ACHN (cell line): ENCODE data around the gene AKAP13.

ENCODE experiments used
- DNase-seq: peaks from one replicate; pipeline ENCODE4 v3.0.0-alpha.2; 2015
- in situ Hi-C: cut with HindIII; loops from 2 replicates; pipeline ENCODE4 v1.10.0; 2017; ENCODE audit warnings: low sequenced_read_pairs, low pct_ligation_motif_present, low pct_unique_long_range_greater_than_20kb

Gene AKAP13

DNA sequence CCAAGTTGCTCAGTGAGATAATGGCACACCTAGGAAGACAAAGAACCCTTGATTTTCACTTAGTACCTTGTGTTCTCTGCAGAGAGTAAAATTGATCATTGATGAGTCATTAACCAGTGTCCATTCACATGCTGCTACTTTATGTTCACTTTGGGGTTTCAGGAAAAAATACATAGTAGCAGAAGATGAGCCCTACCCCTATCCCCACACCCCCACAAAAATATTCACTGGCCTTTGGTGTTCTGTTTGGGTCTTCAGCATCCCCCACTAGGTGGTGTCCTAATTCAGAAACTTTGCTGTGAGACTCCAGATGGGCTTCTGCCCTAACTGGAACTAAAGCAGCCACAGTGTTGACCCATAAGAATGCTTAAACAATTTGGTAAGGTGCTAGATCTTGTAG lies 235.5 kb downstream of the AKAP13 start:
- peak; percentile 50 for DNase-seq
- in situ Hi-C loops = no loop called here

DNA sequence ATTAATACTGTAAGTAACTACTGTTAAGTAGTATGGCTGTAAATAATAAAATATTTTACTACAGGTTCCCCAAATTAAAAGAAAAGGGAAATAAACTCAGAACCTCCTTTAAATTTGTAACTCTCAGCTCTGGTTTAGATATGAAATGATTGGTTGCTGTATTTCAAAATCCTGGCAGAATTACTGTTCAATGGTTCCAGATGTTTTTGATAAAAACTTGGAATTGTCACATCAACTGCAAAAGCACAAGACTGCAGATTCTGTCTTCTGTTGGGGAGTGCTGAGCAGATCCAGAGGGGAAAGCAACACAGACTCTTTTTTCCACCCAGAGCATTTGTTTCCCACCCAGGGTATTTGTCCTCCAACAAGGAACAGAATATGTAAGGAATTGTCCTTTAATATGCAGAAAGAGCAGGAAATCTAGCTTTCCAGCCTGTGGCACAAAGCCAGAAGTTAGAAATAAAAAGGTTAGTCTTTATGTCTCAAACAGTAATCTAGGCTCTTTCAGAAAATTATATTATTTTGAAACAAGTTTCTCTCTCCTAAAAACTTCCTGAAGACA lies 236.2 kb downstream of the AKAP13 start:
- in situ Hi-C loops = no loop called here

DNA sequence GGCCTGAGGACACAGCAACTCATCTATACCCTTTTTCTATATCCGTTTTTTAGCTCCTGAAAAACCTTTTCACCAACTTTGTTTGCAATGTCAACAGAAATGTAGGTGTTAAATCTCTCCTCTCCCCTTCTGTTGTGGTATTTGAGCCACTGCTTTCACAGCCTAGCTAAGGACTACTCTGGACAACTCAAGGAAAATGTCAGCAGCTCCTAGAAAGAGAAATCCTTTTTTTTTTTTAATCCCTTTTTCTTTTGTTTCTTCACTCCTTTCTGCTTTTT lies 237.8 kb downstream of the AKAP13 start:
- in situ Hi-C loops = no loop called here
- DNase-seq = no peak

More for the DNA sequence above, 236.2 kb downstream of the AKAP13 start:
- no peak for DNase-seq

DNA sequence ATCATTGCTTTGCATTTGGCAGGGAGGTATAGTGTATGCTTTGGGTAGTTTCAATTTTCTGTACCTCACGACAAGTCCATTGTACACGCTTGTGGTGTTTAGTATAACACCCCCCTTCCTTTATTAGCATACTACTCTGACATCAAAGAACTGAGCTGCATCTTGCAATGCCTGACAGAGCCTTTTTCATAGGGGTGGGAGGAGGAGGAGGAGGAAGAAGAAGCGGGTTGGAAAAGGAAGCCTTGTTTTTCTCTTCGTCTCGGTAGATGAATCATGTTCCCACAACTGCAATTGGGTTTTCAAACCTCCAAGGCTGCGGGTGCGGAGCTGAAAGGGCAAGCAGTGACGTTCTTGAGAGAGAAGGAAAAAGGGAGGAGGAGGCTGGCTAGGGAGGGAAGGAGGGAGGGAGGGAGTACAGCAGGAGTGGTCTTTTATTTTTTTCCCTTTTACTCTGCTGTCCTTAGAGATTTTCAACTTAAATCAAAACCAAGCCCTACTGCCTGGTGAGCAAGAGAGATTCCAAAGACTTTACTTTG lies 238.6 kb downstream of the AKAP13 start:
- in situ Hi-C loops = no loop called here
- DNase-seq = peak; percentile 84

DNA sequence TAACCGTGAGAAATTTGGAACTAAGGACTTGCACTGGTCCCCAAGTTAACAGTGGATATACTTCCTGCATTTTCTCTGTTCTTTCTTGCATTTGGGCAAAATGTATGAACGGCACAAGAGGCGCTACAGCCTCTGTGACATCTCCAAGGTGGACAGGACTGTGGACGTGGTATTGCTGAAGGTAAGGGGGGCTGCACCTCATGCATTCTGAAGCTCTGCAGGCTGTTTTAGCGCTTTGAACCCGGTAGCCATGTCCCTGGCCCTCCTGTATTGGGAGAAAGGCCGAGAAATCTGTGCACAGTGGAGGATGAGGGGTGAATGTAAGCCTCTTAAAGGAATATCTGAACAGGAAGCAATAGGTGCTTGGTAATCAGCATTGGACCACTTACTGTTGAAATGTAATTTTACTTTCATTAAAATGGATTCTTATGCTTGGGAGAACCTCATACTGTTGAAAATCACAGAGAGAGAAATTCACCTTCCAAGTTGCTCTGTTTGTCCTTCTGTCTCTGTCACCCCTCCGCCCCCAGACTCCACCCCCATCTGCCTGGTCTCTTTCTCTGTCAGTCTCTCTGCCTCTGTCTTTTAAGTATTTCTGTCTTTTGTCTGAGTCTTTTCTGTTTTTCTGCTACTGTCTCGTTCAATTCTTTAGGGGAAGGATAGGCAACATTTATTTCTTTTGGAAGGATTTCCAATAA lies 239.7 kb downstream of the AKAP13 start:
- no peak for DNase-seq
- in situ Hi-C loops = no loop called here

DNA sequence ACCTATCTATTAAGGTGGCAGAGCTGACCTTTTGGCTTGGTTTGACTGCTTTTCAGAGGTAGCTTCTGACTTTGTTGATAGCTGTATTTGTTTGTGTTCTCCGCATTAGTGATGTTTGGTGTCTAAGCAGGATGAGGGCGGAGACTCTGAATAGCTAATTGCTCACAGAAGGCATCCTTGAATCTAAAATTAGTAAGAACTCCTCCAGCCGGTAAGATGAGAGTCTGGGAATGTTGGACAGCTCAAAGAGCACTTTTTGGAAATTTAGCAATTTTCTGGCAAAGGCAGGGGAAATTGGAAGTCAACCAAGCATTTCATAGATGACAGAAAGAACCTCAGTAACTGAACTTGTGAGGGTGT lies 240.3 kb downstream of the AKAP13 start:
- DNase-seq = no peak
- in situ Hi-C loops = no loop called here

DNA sequence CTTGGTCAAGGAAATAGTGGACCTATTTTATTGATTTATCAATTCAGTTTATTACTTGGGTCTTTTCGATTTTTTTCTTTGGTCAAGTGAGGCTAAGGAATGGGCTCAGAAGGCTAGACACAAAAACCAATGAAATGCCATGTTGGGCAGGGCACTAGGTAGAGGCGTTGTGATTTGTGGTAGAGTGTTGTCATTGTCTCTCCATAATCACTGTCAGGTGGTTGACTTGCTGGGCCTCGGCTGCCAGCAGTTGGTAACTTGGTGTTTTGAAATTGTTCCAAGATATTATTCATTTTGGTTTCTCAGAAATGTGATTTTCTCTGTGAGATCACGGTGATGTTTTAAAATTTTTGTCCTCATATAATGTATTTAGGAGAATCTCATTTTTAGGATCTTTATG lies 240.7 kb downstream of the AKAP13 start:
- in situ Hi-C loops = no loop called here
- DNase-seq = no peak

DNA sequence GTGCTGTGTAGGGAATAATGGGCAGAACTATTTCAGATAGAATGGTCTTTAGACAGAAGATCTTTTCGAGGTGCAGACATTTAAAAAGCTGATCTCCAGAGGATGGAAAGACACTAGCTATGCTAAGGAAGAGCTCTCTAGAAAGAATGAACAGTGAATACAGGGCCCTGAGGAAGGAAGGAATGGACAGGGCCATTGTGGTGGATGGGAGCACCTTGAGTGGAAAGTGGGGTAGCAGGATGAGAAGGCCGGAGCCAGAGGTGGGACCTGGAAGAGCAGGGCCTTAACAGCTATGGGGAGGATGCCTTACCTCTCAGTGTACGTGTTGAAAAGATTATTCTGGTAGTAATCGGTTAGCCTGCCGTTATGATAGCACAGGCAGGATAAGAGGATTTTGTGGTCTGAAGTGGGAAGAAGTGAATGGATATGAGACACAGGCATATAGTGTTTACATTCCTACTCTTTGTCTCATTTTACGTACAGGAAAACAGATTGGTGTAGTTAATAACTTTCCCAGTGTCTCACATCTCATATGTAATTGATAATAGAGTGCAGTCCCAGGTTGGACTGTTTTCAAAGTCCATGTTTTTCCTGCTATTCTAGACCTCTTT lies 241.9 kb downstream of the AKAP13 start:
- DNase-seq = no peak
- in situ Hi-C loops = no loop called here

DNA sequence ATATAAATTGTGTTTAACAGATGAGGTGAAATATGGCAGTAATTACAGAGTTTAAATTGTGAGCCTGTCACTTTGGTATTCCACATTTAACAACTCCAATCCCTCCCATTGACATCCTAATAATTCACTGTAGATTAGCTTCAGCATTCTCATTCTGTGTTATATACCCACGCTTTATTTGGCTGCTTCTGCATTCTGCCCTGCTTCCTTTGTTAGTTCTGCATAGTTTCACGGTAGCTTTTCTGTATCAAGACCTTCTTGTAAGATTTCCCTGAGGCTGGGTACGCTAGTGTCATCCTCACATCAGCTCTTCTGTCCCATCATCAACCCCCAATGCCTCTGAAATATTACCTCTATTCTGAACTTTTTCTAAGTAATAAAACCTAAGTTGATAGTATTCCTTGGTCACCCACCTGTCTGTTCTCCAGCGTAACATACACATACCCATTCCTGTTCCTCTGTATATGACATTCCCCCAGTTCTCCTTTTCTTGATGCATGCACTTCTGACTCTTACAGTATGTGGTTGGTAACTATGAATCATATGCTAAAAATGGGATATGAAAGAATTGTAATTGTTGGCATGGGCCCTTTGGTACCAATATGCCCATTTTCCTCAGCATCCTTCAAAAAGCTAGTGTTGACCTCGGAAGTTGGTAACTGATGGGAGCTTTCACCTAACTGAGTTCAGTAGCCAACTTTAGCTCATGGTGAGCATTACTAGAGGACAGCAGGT lies 243.1 kb downstream of the AKAP13 start:
- no peak for DNase-seq
- in situ Hi-C loops = no loop called here

DNA sequence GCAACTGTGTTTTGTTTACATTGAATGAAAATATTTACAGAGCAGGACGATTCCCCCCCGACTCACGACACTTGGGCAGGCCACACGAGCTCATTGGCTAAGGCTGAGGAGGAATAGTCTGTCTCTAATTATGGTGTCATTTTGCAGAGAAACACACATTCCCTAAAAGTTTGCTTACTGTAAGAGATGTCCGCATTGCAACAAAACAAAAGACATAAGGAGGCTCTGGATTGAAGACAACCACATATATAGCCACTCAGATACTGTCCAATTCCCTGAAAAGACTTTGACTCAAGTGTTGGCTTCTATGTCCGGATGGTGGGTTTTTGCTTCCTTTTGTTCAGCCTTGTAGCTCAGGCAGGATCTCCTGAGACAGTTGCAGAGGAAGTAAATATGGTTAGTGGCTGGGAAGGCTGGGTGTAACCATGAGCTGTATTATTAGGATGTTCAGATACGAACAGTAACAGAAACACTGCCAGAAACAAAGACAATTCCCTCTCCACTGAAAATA lies 243.9 kb downstream of the AKAP13 start:
- in situ Hi-C loops = no loop called here
- no peak for DNase-seq

DNA sequence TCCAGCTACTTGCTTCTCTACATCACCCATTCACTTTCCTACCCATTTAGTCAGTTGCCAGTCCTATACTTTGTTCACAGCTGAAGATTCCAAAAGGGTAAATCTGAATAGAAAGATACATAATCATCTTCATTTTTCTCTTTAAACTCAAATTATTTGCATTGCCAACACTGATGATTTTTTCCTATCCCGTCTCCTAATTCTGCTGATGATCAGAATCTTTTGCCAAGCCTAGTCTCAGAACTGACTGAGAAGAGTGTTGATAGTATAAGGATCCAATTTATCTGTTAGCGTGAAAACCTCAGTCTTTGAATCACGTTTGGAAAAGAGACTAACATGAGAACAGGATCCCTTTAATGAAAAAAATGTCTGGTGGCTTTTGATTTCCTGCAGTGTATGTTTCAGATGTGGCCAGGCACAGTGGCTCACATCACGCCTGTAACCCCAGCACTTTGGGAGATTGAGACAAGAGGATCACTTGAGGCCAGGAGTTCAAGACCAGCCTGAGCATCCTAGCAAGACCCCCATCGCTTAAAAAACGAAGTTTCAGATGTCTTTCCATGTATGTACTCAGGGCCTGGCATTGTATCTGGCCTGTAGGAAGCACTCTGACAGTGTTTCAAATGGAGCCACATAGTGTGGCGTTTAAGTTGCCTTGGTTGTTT lies 244.9 kb downstream of the AKAP13 start:
- in situ Hi-C loops = no loop called here
- no peak for DNase-seq

DNA sequence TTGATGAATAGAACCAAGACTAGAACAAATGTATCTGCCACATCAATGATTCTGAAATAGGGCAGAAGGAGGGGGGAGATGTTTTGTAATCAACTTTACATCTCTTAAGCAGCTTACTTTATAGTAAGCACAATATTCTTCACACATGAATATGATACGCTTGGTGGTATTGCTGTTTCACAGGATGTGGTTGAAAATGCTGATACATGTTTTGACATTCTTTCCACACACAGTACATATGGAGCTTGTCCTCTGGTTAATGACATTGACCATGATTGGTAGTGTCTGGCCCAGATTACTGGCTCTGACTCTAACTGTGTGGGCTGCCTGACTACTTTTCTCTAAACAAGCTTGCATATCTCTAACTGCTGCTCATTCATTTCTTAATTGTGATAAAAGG lies 245.5 kb downstream of the AKAP13 start:
- DNase-seq = no peak
- in situ Hi-C loops = no loop called here

DNA sequence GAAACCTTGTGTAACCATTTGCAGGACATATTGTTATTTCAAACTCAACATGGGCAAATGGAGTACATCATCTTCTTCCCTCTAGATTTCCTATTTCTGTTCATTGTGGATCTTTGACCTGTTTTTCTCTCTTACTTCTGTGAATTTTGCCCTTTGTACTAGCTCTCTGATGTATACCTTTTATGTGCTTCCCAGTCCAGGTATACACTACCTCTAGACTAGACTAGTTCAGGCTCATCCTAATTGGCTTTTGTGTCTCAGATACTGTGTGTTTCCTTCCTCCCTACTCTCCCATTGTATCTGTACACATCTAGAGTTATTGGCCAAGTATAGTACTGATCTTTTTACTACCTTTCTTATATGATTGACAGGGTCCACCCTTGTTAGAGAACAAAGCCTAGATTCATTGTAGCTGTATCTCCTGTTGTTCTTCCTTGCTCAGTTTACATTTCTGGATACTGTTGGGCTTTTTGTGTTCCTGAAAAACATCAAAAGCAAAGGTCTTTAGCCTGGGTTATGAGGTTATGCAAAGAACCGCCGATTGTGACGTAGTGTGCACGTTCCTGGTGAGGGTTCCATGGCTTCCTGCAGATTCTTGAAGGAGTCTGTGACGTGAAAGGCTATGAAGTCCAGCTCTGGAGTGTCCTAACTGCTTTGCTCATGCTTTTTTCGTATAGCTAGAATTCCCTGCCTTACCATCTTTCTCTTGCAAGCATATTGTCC lies 247.0 kb downstream of the AKAP13 start:
- DNase-seq = no peak
- in situ Hi-C loops = no loop called here

DNA sequence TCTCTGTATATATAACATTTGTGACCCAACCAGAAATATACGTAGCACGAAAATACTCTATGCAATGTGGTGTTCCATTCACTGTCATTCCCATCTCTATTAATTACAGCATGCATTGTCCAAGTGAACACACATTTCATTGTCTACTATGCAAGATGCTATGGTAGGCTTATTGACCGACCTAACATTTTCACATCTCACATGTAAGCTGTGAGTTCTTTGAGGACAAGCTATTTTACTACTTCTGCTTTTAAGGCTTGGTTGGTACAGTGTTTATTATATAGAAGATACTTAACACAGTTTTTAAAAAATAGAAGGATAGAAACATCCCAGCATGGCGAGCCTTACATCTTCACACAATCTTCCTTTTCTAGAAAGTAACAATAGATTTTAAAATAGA lies 249.9 kb downstream of the AKAP13 start:
- in situ Hi-C loops = no loop called here
- no peak for DNase-seq

DNA sequence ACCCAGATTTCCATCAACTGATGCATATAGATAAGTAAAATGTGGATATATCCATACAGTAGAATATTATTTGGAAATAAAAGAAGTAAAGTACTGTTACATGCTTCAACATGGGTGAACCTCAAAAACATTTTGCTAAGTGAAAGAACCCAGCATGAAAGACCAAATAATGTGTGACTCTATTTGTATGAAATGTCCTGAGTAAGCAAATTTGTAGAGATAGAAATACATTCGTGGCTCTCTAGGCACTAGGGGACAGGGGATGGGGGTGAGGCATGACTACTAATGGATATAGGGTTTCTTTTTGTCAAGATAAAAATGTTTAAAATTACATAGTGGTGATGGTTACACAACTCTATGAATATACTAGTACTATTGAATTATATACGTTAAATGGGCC lies 250.6 kb downstream of the AKAP13 start:
- DNase-seq = no peak
- in situ Hi-C loops = no loop called here

DNA sequence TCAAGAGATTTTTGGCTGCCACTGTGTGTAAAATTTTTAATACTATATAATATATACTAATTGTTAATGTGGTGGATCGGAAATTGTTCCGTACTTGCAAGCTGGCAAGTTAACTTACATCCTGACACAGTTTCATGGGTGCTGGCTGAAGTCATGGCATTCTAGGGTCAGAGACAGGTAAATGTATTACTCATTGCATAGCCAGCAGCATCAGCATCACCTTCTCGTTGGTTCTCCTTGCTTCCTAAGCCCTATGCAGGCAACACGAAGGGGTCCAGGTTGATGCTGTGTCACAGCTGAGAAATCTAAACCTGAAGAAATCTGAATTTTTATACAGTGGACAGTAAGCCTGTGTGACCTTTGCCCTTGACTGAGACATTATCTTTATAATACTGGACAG lies 251.6 kb downstream of the AKAP13 start:
- no peak for DNase-seq
- in situ Hi-C loops = no loop called here

DNA sequence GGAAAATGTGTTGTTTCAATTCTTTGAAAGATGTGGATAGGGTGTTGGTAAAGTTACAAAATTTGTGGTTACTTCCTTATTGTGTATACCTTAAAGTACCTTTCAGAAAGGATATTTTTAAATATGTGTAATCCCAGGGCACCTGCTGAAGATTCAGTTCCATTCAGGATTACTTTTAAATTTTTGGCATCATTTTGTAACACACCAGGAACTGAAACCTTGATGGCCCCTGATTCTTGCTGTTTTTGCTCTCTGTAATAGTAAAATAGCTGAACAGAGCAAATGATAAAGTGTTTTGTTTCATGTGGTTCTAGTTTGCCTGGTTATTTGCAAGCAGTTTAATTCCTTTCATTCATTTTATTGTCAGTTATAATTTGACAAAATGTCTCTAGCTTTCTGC lies 253.5 kb downstream of the AKAP13 start:
- DNase-seq = no peak
- in situ Hi-C loops = no loop called here

DNA sequence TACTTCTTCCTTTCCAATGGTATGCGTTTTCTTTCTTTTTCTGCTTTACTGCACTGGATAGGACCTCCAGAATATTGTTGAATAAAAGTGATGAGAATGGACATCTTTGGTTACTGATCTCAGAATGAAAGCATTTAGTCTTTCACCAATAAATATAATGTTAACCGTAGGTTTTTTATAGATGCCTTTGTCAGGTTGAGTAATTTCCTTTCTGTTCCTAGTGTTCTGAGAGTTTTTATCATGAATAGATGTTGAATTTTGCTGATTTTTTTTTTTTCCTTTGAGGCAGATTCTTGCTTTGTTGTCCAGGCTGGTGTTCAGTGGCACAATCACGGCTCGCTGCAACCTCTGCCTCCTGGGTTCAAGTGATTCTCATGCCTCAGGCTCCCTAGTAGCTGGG lies 255.9 kb downstream of the AKAP13 start:
- DNase-seq = no peak
- in situ Hi-C loops = no loop called here
